NB4 (cell line): Measurements from ENCODE around the gene APCDD1L.

Source experiments
- CTCF ChIP-seq: IDR thresholded peaks from one replicate; pipeline ENCODE4 v1.5.1; 2012; ENCODE audit warnings: low read depth, low read length
- MYC ChIP-seq: IDR thresholded peaks from 2 replicates; pipeline ENCODE4 v1.6.1; 2011; ENCODE audit warnings: low read depth, low read length
- POLR2A ChIP-seq: IDR thresholded peaks from 2 replicates; pipeline ENCODE4 v1.6.1; 2011; ENCODE audit warnings: mild to moderate bottlenecking; ENCODE audit not compliant: insufficient read length; ENCODE audit errors: extremely low read depth
- TF ChIP-seq, protein P1 (sequence below): IDR thresholded peaks from 2 replicates; pipeline ENCODE4 v1.6.1; 2011; ENCODE audit warnings: low read depth, low read length

- no peak for TF ChIP-seq POLR2A
- TF ChIP-seq CTCF: no peak
- TF ChIP-seq, protein P1, sequence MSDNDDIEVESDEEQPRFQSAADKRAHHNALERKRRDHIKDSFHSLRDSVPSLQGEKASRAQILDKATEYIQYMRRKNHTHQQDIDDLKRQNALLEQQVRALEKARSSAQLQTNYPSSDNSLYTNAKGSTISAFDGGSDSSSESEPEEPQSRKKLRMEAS: no peak
- no peak for TF ChIP-seq MYC
Observed at GRCh38 chr20:58510921-58511320, 4.3 kb downstream of the APCDD1L start.
